ENCODE data around the gene SMIM14.
A peak's percentile ranks its signal among the peaks of the same experiment; 100 is the strongest.
"Not testable (repeated sequence)": the region's sequence is repeated elsewhere in the genome, so short reads cannot be mapped to it uniquely, and the experiment has no call there.

Gene SMIM14

GRCh38 chr4:39530682-39531081, 108.0 kb downstream of the SMIM14 start:
- no peak for DNase-seq (ENCODE audit: low spot score)

DNA sequence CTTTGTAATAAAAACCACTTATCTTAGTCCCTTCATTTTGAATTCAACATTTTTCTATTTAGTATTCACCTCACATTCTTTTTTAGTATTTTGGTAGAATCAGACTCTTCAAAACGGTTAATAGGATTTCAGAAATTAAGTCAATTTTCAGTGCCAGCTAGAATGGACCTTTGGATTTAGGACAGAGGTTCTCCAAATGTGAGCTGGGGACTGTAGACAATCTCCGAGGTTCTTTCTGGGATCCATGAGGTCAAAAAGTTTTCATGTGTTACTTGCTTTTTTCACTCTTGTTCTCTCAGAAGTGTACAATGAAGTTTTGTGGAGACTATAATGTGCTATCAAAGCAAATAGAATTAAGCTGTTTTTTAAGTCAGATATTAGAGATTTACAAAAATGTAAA, 109.1 kb downstream of the SMIM14 start:
- no peak for DNase-seq (ENCODE audit: low spot score)

DNA sequence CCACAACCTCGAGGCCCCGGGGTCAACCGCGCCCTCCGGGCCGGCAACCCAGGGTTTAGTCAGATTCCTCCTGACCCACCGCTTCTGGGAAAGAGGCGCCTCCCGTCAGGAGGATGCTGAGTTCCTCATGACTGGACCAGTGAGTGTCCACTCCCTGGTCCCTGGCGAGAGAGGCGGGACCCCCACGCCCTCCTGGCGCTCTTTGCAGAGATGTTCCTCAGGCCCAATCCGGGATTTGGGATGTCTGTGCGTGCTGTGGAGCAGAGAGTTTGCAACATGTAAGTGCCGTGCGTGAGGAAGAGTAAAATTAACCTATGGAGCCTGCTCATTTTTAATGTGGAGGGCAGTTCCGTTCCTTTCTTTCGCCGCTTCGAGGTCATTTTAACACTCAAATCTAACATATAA, 110.6 kb downstream of the SMIM14 start:
- DNase-seq (ENCODE audit: low spot score), result no peak

- peak; percentile 96 for DNase-seq (ENCODE audit: low spot score)
Measured at GRCh38 chr4:39527296-39528060, 111.2 kb downstream of the SMIM14 start, which contains the start of gene UGDH. UGDH (minus strand) TSS chr4:39527439; CDS start chr4:39521512, 5,927 bp downstream.

GRCh38 chr4:39526765-39527295, 111.8 kb downstream of the SMIM14 start:
- DNase-seq (ENCODE audit: low spot score), result peak; percentile 21

DNA sequence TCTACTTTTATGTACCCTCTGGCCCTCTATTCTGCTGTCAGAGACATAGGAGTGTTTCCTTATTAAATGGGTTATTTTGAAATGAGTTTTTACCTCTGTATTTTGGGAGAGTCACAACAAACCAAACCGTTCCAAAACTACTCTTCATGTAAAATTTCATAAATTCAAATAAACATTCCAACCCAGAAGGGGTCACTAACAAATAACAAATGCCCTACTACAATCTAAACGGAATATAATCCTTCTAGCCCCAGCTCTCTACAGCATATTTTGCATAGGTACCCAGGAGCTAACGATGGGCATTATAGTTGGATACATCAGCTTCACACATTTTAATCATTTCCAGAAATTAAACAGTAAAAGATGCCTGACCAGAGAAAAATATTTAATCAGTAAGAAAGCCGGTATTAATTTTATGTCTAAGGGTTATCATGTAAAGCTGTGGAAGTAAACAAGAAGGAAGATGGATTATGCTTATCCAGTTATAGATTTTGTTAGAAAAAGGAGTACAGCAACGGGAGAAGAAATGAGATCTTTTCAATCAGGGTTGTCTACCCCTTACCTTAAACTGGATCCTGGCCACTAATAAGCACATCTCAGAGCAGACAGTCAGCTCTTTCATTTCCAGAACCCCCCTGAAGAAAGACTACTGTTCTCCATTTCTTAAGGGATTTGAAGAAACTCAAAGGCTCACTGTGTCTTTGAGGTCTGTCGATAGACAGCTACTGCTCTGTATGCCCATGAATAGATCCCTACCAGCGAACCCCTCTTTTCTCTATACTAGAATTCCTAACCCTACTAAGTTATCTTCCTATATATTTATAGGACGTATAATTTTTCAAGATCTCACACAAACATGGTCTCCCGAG, 112.6 kb downstream of the SMIM14 start:
- DNase-seq (ENCODE audit: low spot score), result no peak

DNA sequence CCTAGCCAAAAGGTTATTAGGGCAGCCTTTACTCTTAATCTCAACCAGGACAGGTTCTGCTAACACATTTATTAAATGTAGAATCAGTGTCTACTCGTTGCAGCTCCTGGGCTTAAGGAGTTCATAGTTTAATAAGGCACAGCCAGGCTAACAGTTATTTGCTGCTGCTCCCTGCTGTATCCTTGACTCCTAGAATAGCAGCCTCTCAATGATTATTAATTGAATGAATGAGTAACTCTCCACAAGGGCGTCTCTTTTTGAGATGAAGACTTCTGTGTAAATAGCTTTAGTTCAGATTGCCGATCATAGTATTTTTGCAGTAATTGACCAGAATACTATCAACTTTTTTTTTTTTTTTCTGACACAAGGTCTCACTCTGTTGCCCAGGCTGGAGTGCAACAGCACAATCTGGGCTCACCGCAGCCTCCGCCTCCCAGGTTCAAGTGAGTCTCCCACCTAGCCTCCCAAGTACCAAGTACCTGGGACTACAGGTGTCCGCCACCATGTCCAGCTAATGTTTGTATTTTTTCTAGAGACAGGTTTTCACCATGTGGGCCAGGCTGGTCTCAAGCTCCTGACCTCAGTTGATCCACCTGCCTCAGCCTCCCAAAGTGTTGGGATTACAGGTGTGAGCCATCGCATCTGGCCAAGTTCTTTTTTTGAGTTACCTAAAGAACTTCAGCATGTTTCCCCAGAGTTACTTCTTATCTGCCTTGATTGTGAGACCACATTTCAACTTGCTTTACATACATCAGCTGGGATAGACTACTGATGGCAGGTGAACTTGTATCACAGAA, 114.3 kb downstream of the SMIM14 start:
- DNase-seq (ENCODE audit: low spot score), result no peak

DNA sequence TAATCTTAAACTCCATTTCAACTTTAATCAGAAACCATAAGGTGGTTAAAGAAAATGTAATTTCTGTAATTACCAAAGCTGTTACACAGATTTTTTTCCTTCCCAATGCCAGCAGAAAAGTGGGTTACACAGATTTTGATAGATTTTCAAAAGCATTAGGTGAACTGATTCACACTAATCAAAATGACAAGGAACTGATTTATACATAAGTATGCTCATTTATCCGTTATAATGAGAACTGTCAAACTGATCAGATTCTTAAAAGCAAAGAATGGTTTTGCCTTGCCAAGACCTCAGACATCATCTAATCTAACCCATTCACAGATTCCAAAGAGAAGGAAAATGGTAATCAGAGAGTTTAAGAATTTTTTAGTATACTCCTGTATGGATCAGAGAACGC, 116.6 kb downstream of the SMIM14 start:
- no peak for DNase-seq (ENCODE audit: low spot score)

- no peak for DNase-seq (ENCODE audit: low spot score)
Measured at GRCh38 chr4:39521253-39521919, 117.3 kb downstream of the SMIM14 start.

GRCh38 chr4:39518484-39518883, 120.2 kb downstream of the SMIM14 start:
- no peak for DNase-seq (ENCODE audit: low spot score)

GRCh38 chr4:39516407-39516966, 122.2 kb downstream of the SMIM14 start:
- DNase-seq (ENCODE audit: low spot score), result no peak

- not testable (repeated sequence) for DNase-seq (ENCODE audit: low spot score)
Measured at GRCh38 chr4:39515669-39516401, 122.8 kb downstream of the SMIM14 start.

GRCh38 chr4:39514888-39515401, 123.7 kb downstream of the SMIM14 start:
- peak; percentile 42 for DNase-seq (ENCODE audit: low spot score)

DNA sequence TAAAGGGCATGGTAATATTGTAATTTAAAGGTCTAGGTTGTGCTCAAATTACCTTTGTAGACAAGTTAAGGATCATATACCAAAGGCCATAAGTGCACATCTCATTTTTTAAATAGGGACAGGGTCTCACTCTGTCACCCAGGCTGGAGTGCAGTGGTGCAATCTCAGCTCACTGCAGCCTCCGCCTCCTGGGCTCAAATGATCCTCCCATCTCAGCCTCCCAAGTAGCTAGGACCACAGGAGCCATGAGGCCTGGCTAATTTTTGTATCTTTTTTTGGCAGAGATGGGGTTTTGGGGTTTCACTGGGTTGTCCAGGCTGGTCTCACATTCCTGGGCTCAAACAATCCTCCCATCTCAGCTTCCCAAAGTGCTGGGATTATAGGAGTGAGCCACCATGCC, 124.4 kb downstream of the SMIM14 start:
- not testable (repeated sequence) for DNase-seq (ENCODE audit: low spot score)

DNA sequence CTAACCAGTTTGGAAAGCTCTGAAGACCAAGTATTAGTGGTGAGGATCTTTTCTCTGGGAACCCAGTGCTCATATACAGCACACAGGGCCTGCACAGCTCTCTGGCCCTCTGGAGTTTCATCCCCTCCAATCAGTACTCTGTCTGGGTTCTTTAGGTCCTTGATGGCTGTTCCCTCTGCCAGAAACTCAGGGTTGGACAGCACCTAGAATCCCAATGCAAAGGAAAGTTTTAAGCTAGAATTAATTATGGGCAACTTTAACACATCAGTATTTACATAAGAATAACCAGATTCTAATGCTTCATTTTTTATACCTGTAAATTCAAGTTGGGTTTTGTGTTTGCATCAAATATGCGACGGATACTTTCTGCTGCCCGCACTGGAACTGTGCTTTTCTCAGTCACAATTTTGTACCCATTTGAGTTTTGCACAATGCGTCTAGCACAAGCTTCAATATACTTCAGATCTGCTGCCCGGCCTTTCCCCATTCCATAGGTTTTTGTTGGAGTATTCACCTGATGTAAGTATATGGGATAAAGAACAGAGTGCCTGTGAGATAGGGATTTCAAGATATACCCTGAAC, 128.2 kb downstream of the SMIM14 start:
- DNase-seq (ENCODE audit: low spot score), result no peak

GRCh38 chr4:39505581-39505980, 133.1 kb downstream of the SMIM14 start:
- DNase-seq (ENCODE audit: low spot score), result no peak

GRCh38 chr4:39504538-39504937, 134.1 kb downstream of the SMIM14 start:
- DNase-seq (ENCODE audit: low spot score), result no peak

DNA sequence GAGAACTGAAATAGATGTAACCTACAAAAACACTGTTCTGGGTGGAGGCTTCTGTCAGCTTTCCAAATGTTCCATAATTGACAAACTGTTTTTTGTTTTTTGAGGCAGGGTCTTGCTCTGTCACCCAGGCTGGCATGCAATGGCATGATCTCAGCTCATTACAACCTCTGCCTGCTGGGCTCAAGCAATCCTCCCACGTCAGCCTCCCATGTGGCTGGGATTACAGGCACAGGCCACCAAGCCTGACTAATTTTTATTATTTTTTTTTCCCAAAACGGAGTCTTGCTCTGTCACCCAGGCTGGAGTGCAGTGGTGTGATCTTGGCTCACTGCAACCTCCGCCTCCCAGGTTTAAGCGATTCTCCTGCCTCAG, 136.0 kb downstream of the SMIM14 start:
- DNase-seq (ENCODE audit: low spot score), result not testable (repeated sequence)

DNA sequence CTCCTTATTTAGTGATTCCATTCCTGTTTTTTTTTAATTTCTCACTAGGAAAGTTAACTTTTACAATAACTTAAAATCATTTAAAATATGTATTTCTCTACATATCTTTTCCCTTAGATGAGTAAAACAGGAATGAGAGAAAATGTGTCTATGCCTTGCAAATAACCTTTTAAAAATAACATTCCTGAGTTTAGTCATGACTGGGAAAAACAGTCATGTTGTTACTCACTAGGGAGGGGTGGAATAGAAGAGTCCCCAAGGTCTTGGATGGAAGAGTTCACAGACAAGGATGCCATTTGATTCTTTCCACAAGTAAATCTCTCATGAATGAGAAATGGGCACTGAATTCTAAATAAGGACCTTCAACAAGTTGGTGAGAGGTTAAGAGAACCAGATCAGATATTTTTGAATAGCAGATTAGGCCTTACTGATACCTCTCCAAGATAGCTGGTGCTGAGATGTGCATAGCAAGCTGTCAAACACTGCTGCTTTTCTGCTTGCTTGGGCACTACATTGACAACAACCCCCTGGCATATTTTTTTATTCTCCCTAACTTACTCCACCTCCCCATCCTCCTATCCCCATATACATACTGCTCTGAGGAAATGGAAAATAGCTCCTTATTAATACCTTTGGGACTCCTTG, 136.5 kb downstream of the SMIM14 start:
- no peak for DNase-seq (ENCODE audit: low spot score)

DNA sequence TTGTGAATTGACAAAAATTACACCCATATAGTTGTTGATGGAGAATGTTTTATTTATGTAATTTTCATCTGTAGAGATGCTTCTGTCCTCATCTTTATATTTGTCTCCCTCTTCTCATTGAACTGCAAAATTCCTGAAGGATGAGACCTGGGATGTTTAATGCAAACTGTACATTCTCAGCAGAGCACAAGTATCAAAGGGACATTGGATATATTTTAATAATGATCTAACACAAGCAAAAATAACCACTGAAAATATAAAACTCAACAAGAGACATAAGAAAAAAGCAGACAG, 140.0 kb downstream of the SMIM14 start:
- DNase-seq (ENCODE audit: low spot score), result no peak

Measured in SW480 (cell line).